DND-41 (cell line): Measurements from ENCODE around the gene GNG12.

Experiments
- ATAC-seq: fragments of 200-7000 bp; cut with Tn5 transposase; 3 replicates; pipeline ENCODE4 v1.9.1; 2021; ENCODE audit warnings: low read depth; ENCODE audit not compliant: insufficient read depth
- DNase-seq: peaks from one replicate; pipeline ENCODE4 v3.0.0-alpha.2; 2020
- H2AFZ ChIP-seq: 2 replicates; pipeline ENCODE4 v1.6.0; 2012; ENCODE audit warnings: low read depth, low read length
- H3K27ac ChIP-seq: 2 replicates; pipeline ENCODE4 v1.5.1; 2012; ENCODE audit warnings: low read length, inconsistent platforms
- H3K27me3 ChIP-seq: fragments of 200-600 bp; sonication (generic); 2 replicates; pipeline ENCODE4 v1.6.0; 2012; ENCODE audit warnings: low read length, mild to moderate bottlenecking, inconsistent platforms; ENCODE audit not compliant: insufficient read depth, poor library complexity
- H3K36me3 ChIP-seq: 2 replicates; pipeline ENCODE4 v1.5.1; 2012; ENCODE audit warnings: low read length, inconsistent platforms; ENCODE audit not compliant: insufficient read depth
- H3K4me1 ChIP-seq: 2 replicates; pipeline ENCODE4 v1.5.1; 2012; ENCODE audit warnings: mild to moderate bottlenecking, low read length; ENCODE audit not compliant: insufficient read depth
- H3K4me2 ChIP-seq: 2 replicates; pipeline ENCODE4 v1.6.0; 2012; ENCODE audit warnings: mild to moderate bottlenecking, moderate library complexity, low read length, inconsistent platforms; ENCODE audit not compliant: insufficient read depth
- H3K4me3 ChIP-seq, 2 experiments: fragments of 200-600 bp in 1 of 2; shearing (Covaris generic) in 1 of 2; 2 replicates each; pipeline ENCODE4 v1.5.1; 2012 to 2016; ENCODE audit warnings: inconsistent platforms in 2 of 2, low read length in 2 of 2, mild to moderate bottlenecking in 2 of 2, low read depth in 1 of 2, moderate library complexity in 1 of 2
- H3K79me2 ChIP-seq: 2 replicates; pipeline ENCODE4 v1.6.0; 2012; ENCODE audit warnings: low read length, inconsistent platforms; ENCODE audit not compliant: insufficient read depth
- H3K9ac ChIP-seq: 2 replicates; pipeline ENCODE4 v1.6.0; 2012; ENCODE audit warnings: low read depth, mild to moderate bottlenecking, inconsistent platforms, low read length, moderate library complexity
- H3K9me3 ChIP-seq: 2 replicates; pipeline ENCODE4 v1.5.1; 2012; ENCODE audit warnings: low read length, moderate library complexity, mild to moderate bottlenecking, inconsistent platforms; ENCODE audit not compliant: insufficient read depth, severe bottlenecking
- H4K20me1 ChIP-seq: 2 replicates; pipeline ENCODE4 v1.6.0; 2012; ENCODE audit warnings: low read length; ENCODE audit not compliant: insufficient read depth
- EZH2 ChIP-seq: IDR thresholded peaks from 3 replicates; pipeline ENCODE4 v1.6.1; 2012; ENCODE audit warnings: borderline replicate concordance, low read depth, mild to moderate bottlenecking, moderate library complexity, low read length, inconsistent platforms; ENCODE audit not compliant: severe bottlenecking
- TF ChIP-seq, protein P1 (sequence below): IDR thresholded peaks from 2 replicates; pipeline ENCODE4 v1.5.1; 2012; ENCODE audit warnings: borderline replicate concordance, low read length, moderate library complexity, mild to moderate bottlenecking; ENCODE audit not compliant: poor library complexity, severe bottlenecking; ENCODE audit errors: extremely low read depth

The GNG12 gene

GRCh38 chr1:67777440-67777839 lies 55.8 kb downstream of the GNG12 start:
- H3K4me1 ChIP-seq, result no peaks in the 10 kb centered on the region
- H4K20me1 ChIP-seq, result no peaks in the 10 kb centered on the region
- no peak overlapping the region for H2AFZ ChIP-seq
- no peaks in the 10 kb centered on the region for H3K79me2 ChIP-seq
- H3K4me3 ChIP-seq, result no peak overlapping the region
- ATAC-seq (no peak), DNase-seq (no peak)
- H3K9me3 ChIP-seq, result no peaks in the 10 kb centered on the region
- H3K27me3 ChIP-seq, result peaks cover 11% of the 10 kb centered on the region
- no peak overlapping the region for H3K9ac ChIP-seq
- H3K36me3 ChIP-seq, result no peaks in the 10 kb centered on the region
- no peak for TF ChIP-seq EZH2
- TF ChIP-seq, protein P1, sequence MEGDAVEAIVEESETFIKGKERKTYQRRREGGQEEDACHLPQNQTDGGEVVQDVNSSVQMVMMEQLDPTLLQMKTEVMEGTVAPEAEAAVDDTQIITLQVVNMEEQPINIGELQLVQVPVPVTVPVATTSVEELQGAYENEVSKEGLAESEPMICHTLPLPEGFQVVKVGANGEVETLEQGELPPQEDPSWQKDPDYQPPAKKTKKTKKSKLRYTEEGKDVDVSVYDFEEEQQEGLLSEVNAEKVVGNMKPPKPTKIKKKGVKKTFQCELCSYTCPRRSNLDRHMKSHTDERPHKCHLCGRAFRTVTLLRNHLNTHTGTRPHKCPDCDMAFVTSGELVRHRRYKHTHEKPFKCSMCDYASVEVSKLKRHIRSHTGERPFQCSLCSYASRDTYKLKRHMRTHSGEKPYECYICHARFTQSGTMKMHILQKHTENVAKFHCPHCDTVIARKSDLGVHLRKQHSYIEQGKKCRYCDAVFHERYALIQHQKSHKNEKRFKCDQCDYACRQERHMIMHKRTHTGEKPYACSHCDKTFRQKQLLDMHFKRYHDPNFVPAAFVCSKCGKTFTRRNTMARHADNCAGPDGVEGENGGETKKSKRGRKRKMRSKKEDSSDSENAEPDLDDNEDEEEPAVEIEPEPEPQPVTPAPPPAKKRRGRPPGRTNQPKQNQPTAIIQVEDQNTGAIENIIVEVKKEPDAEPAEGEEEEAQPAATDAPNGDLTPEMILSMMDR, result no peak
- H3K4me2 ChIP-seq, result no peak overlapping the region
- no peak overlapping the region for H3K27ac ChIP-seq

- Histone ChIP-seq H4K20me1 (no peaks in the 10 kb centered on the region), H3K4me3 (no peak overlapping the region), H3K27me3 (peaks cover 11% of the 10 kb centered on the region), H3K79me2 (no peaks in the 10 kb centered on the region), H3K4me2 (no peak overlapping the region), H3K27ac (no peak overlapping the region), H3K4me1 (no peaks in the 10 kb centered on the region), H3K9me3 (no peaks in the 10 kb centered on the region), H2AFZ (no peak overlapping the region), H3K36me3 (no peaks in the 10 kb centered on the region), H3K9ac (no peak overlapping the region)
- ATAC-seq (no peak), DNase-seq (no peak)
- no peak for TF ChIP-seq EZH2
- TF ChIP-seq, protein P1, result no peak
Measured at GRCh38 chr1:67777016-67777415, 56.3 kb downstream of the GNG12 start.

GRCh38 chr1:67773462-67773861 lies 59.8 kb downstream of the GNG12 start:
- Histone ChIP-seq H3K79me2 (no peaks in the 10 kb centered on the region), H3K27me3 (peaks cover 33% of the 10 kb centered on the region), H3K27ac (no peak overlapping the region), H2AFZ (no peak overlapping the region), H3K4me3 (no peak overlapping the region), H3K36me3 (no peaks in the 10 kb centered on the region), H3K9me3 (no peaks in the 10 kb centered on the region), H3K9ac (no peak overlapping the region), H3K4me1 (no peaks in the 10 kb centered on the region), H3K4me2 (no peak overlapping the region), H4K20me1 (no peaks in the 10 kb centered on the region)
- no peak for TF ChIP-seq EZH2
- TF ChIP-seq, protein P1, result no peak
- no peak for ATAC-seq
- DNase-seq, result no peak

GRCh38 chr1:67771749-67772148 lies 61.5 kb downstream of the GNG12 start:
- no peak for ATAC-seq
- H4K20me1 ChIP-seq, result no peaks in the 10 kb centered on the region
- no peak overlapping the region for H3K4me3 ChIP-seq
- H3K27ac ChIP-seq, result no peak overlapping the region
- TF ChIP-seq, protein P1, result no peak
- no peak for TF ChIP-seq EZH2
- H3K79me2 ChIP-seq, result no peaks in the 10 kb centered on the region
- H3K4me1 ChIP-seq, result no peaks in the 10 kb centered on the region
- no peak overlapping the region for H3K4me2 ChIP-seq
- no peaks in the 10 kb centered on the region for H3K9me3 ChIP-seq
- H2AFZ ChIP-seq, result no peak overlapping the region
- no peak for DNase-seq
- H3K27me3 ChIP-seq, result peaks cover 36% of the 10 kb centered on the region
- H3K36me3 ChIP-seq, result no peaks in the 10 kb centered on the region
- H3K9ac ChIP-seq, result no peak overlapping the region
